Hippocampal formation (tissue), 2 donors: ENCODE data around the gene MRNIP.

Experiments
- DNase-seq, 2 donors: peaks; one replicate each; lab custom pipeline; 2025; lab: John Stamatoyannopoulos, UW

Gene MRNIP

GRCh38 chr5:179821298-179822058 lies 37.1 kb downstream of the MRNIP start:
- peak; percentile 85 to 89 for DNase-seq

GRCh38 chr5:179820483-179821297 lies 37.9 kb downstream of the MRNIP start, which contains the start of gene SQSTM1:
Gene SQSTM1, plus strand, starts transcription at chr5:179820905. Its CDS starts 32 bp downstream, at chr5:179820937.
- peak; percentile 82 to 87 for DNase-seq

GRCh38 chr5:179820127-179820482 lies 38.5 kb downstream of the MRNIP start:
- no peak for DNase-seq

- peak in 1 of 2 donors; percentile 86 for DNase-seq
These were observed 39.1 kb downstream of the MRNIP start for GRCh38 chr5:179819296-179820126.

- DNase-seq: peak; percentile 86 to 94
These were observed 39.8 kb downstream of the MRNIP start for GRCh38 chr5:179818746-179819295.

- no peak for DNase-seq
These were observed 40.5 kb downstream of the MRNIP start for GRCh38 chr5:179817890-179818745.

GRCh38 chr5:179817470-179817840 lies 41.2 kb downstream of the MRNIP start:
- DNase-seq: no peak

- no peak for DNase-seq
These were observed 41.7 kb downstream of the MRNIP start for GRCh38 chr5:179816796-179817469.

- no peak for DNase-seq
These were observed 42.2 kb downstream of the MRNIP start for GRCh38 chr5:179816401-179816795.

GRCh38 chr5:179815491-179816249 lies 42.9 kb downstream of the MRNIP start:
- no peak for DNase-seq

- no peak for DNase-seq
These were observed 44.5 kb downstream of the MRNIP start for GRCh38 chr5:179814090-179814489.

- DNase-seq: no peak
These were observed 45.5 kb downstream of the MRNIP start for GRCh38 chr5:179812997-179813607.

- no peak for DNase-seq
These were observed 46.3 kb downstream of the MRNIP start for GRCh38 chr5:179812135-179812825.

- peak; percentile 70 to 71 for DNase-seq
These were observed 52.2 kb downstream of the MRNIP start, which contains the start of gene MGAT4B for GRCh38 chr5:179806250-179807048. Gene MGAT4B, minus strand, starts transcription at chr5:179806866. Its CDS starts 283 bp downstream, at chr5:179806583.

GRCh38 chr5:179805529-179806249 lies 52.9 kb downstream of the MRNIP start:
- DNase-seq: peak in 1 of 2 donors; percentile 50

- DNase-seq: no peak
These were observed 53.5 kb downstream of the MRNIP start for GRCh38 chr5:179805070-179805528.

- DNase-seq: no peak
These were observed 54.1 kb downstream of the MRNIP start for GRCh38 chr5:179804555-179804947.
